HEK293 (cell line): ENCODE data around the gene RPS6KC1.

Source experiments
- CTCF ChIA-PET: fragments of 350-600 bp; formaldehyde crosslinking; extraction: SDS; loops from one replicate; lab custom pipeline; 2021; ENCODE audit warnings: antibody characterized with exemption; lab: Yijun Ruan, JAX
- POLR2A ChIA-PET: fragments of 300-600 bp; formaldehyde crosslinking; extraction: SDS; loops from one replicate; lab custom pipeline; 2020; ENCODE audit warnings: antibody characterized with exemption, inconsistent platforms; lab: Yijun Ruan, JAX
- H3K27ac ChIP-seq: fragments of 200-500 bp; sonication (Bioruptor generic); 2 replicates; pipeline ENCODE4 v1.5.1; 2014; ENCODE audit warnings: low read depth, low read length, control low read depth, inconsistent platforms; ENCODE audit errors: extremely low read depth
- H3K36me3 ChIP-seq, 2 experiments: fragments of 200-500 bp in 1 of 2; sonication (Bioruptor generic) in 1 of 2; 1 replicate in 1 of 2; 2 replicates in 1 of 2; pipeline ENCODE4 v1.5.1; 2014 to 2017; ENCODE audit warnings: inconsistent platforms in 2 of 2, low read length in 2 of 2; ENCODE audit not compliant: control insufficient read depth in 2 of 2, insufficient read depth in 1 of 2
- H3K4me1 ChIP-seq: fragments of 200-500 bp; sonication (Bioruptor generic); 2 replicates; pipeline ENCODE4 v1.5.1; 2014; ENCODE audit warnings: mild to moderate bottlenecking, low read length, inconsistent platforms; ENCODE audit not compliant: control insufficient read depth, insufficient read depth
- H3K4me3 ChIP-seq: 2 replicates; pipeline ENCODE4 v1.5.1; 2011; ENCODE audit warnings: low read depth, mild to moderate bottlenecking, control low read depth, low read length, moderate library complexity
- H3K9me3 ChIP-seq: fragments of 200-500 bp; sonication (Bioruptor generic); 2 replicates; pipeline ENCODE4 v1.5.1; 2014; ENCODE audit warnings: low read depth, low read length, inconsistent platforms; ENCODE audit not compliant: control insufficient read depth, insufficient read depth
- GLI4 ChIP-seq: fragments of 450-650 bp; formaldehyde crosslinking; IDR thresholded peaks from 2 replicates; pipeline ENCODE4 v1.5.1; 2016; ENCODE audit warnings: missing biosample characterization, missing genetic modification characterization
- HOXA7 ChIP-seq: sonication (generic); formaldehyde crosslinking; IDR thresholded peaks from 2 replicates; pipeline ENCODE4 v1.8.1; 2022; ENCODE audit warnings: missing genetic modification reagents, borderline replicate concordance
- MYNN ChIP-seq: fragments of 450-650 bp; formaldehyde crosslinking; IDR thresholded peaks from 2 replicates; pipeline ENCODE4 v1.5.1; 2016; ENCODE audit warnings: missing biosample characterization, missing genetic modification characterization, borderline replicate concordance
- SP2 ChIP-seq: fragments of 450-650 bp; formaldehyde crosslinking; IDR thresholded peaks from 2 replicates; pipeline ENCODE4 v1.5.1; 2016; ENCODE audit warnings: missing biosample characterization, missing genetic modification characterization
- TCF7L2 ChIP-seq: IDR thresholded peaks from 2 replicates; pipeline ENCODE4 v1.6.1; 2011; ENCODE audit warnings: low read depth, mild to moderate bottlenecking, inconsistent platforms, low read length, moderate library complexity, borderline replicate concordance
- ZBTB48 ChIP-seq: fragments of 450-650 bp; formaldehyde crosslinking; IDR thresholded peaks from 2 replicates; pipeline ENCODE4 v1.5.1; 2016; ENCODE audit warnings: missing biosample characterization, missing genetic modification characterization
- ZBTB7A ChIP-seq: fragments of 450-650 bp; formaldehyde crosslinking; IDR thresholded peaks from 2 replicates; pipeline ENCODE4 v1.5.1; 2016; ENCODE audit warnings: low read depth, missing biosample characterization, missing genetic modification characterization
- ZFP3 ChIP-seq: fragments of 450-650 bp; formaldehyde crosslinking; IDR thresholded peaks from 2 replicates; pipeline ENCODE4 v1.5.1; 2016; ENCODE audit warnings: low read depth, missing biosample characterization, missing genetic modification characterization
- ZNF114 ChIP-seq: fragments of 450-650 bp; formaldehyde crosslinking; IDR thresholded peaks from 2 replicates; pipeline ENCODE4 v1.5.0; 2017; ENCODE audit warnings: missing biosample characterization, missing genetic modification characterization
- ZNF157 ChIP-seq: fragments of 450-650 bp; formaldehyde crosslinking; IDR thresholded peaks from 2 replicates; pipeline ENCODE4 v1.5.1; 2016; ENCODE audit warnings: missing biosample characterization, missing genetic modification characterization
- ZNF174 ChIP-seq: fragments of 450-650 bp; formaldehyde crosslinking; IDR thresholded peaks from 2 replicates; pipeline ENCODE4 v1.5.0; 2017; ENCODE audit warnings: missing biosample characterization, mild to moderate bottlenecking, missing genetic modification characterization
- ZNF184 ChIP-seq: fragments of 450-650 bp; IDR thresholded peaks from 2 replicates; pipeline ENCODE4 v1.5.1; 2018; ENCODE audit warnings: missing biosample characterization, mild to moderate bottlenecking, missing genetic modification characterization
- ZNF211 ChIP-seq: fragments of 450-650 bp; formaldehyde crosslinking; IDR thresholded peaks from 2 replicates; pipeline ENCODE4 v1.5.1; 2016; ENCODE audit warnings: low read depth, missing biosample characterization, missing genetic modification characterization
- ZNF223 ChIP-seq: fragments of 450-650 bp; formaldehyde crosslinking; IDR thresholded peaks from 2 replicates; pipeline ENCODE4 v1.5.1; 2016; ENCODE audit warnings: missing biosample characterization, missing genetic modification characterization
- ZNF274 ChIP-seq, 2 experiments: fragments of 200-500 bp in 1 of 2; fragments of 450-650 bp in 1 of 2; sonication (Bioruptor generic) in 1 of 2; formaldehyde crosslinking in 1 of 2; IDR thresholded peaks; 2 replicates each; pipeline versions ENCODE4 v1.5.1 to v1.6.1; 2014 to 2016; ENCODE audit warnings: borderline replicate concordance in 1 of 2, inconsistent platforms in 1 of 2, low read length in 1 of 2, missing biosample characterization in 1 of 2, missing genetic modification characterization in 1 of 2
- ZNF292 ChIP-seq: fragments of 450-650 bp; formaldehyde crosslinking; IDR thresholded peaks from 2 replicates; pipeline ENCODE4 v1.5.1; 2016; ENCODE audit warnings: low read depth, missing biosample characterization, missing genetic modification characterization, borderline replicate concordance
- ZNF302 ChIP-seq: fragments of 450-650 bp; formaldehyde crosslinking; IDR thresholded peaks from 2 replicates; pipeline ENCODE4 v1.5.1; 2016; ENCODE audit warnings: missing biosample characterization, missing genetic modification characterization, low read depth
- ZNF366 ChIP-seq: fragments of 450-650 bp; formaldehyde crosslinking; conservative IDR thresholded peaks from 2 replicates; pipeline ENCODE4 v1.5.1; 2016; ENCODE audit warnings: missing biosample characterization, missing genetic modification characterization
- ZNF548 ChIP-seq: fragments of 450-650 bp; formaldehyde crosslinking; IDR thresholded peaks from 2 replicates; pipeline ENCODE4 v1.5.1; 2016; ENCODE audit warnings: missing biosample characterization, missing genetic modification characterization
- ZNF585B ChIP-seq: fragments of 450-650 bp; formaldehyde crosslinking; IDR thresholded peaks from 2 replicates; pipeline ENCODE4 v1.5.1; 2016; ENCODE audit warnings: missing biosample characterization, missing genetic modification characterization
- ZNF600 ChIP-seq: fragments of 450-650 bp; formaldehyde crosslinking; IDR thresholded peaks from 2 replicates; pipeline ENCODE4 v1.5.1; 2016; ENCODE audit warnings: missing biosample characterization, missing genetic modification characterization
- ZNF623 ChIP-seq: fragments of 450-650 bp; formaldehyde crosslinking; IDR thresholded peaks from 2 replicates; pipeline ENCODE4 v1.5.1; 2016; ENCODE audit warnings: missing biosample characterization, missing genetic modification characterization
- ZNF645 ChIP-seq: fragments of 450-650 bp; formaldehyde crosslinking; IDR thresholded peaks from 2 replicates; pipeline ENCODE4; 2016; ENCODE audit warnings: missing biosample characterization, missing genetic modification characterization
- ZNF701 ChIP-seq: fragments of 450-650 bp; formaldehyde crosslinking; IDR thresholded peaks from 2 replicates; pipeline ENCODE4 v1.5.1; 2016; ENCODE audit warnings: missing biosample characterization, missing genetic modification characterization
- ZSCAN16 ChIP-seq: fragments of 450-650 bp; formaldehyde crosslinking; IDR thresholded peaks from 2 replicates; pipeline ENCODE4 v1.5.1; 2016; ENCODE audit warnings: missing biosample characterization, missing genetic modification characterization
- TF ChIP-seq, protein P1 (sequence below): IDR thresholded peaks from 2 replicates; pipeline ENCODE4 v1.6.1; 2011; ENCODE audit warnings: mild to moderate bottlenecking, low read depth, low read length, borderline replicate concordance
- TF ChIP-seq, protein P2 (sequence below): fragments of 450-650 bp; formaldehyde crosslinking; IDR thresholded peaks from 2 replicates; pipeline ENCODE4 v1.5.1; 2016; ENCODE audit warnings: missing biosample characterization, missing genetic modification characterization
- TF ChIP-seq, protein P3 (sequence below): fragments of 450-650 bp; formaldehyde crosslinking; IDR thresholded peaks from 2 replicates; pipeline ENCODE4 v1.5.1; 2016; ENCODE audit warnings: missing biosample characterization, missing genetic modification characterization, low read depth

Gene RPS6KC1

GRCh38 chr1:213019450-213019849 is 31.6 kb upstream of the RPS6KC1 start:
- CTCF ChIA-PET, result no interaction called here
- H3K36me3 ChIP-seq, result no peaks in the 10 kb centered on the region
- POLR2A ChIA-PET, result no interaction called here
- H3K4me1 ChIP-seq, result no peaks in the 10 kb centered on the region
- H3K27ac ChIP-seq, result no peak overlapping the region
- H3K9me3 ChIP-seq, result no peaks in the 10 kb centered on the region
- H3K4me3 ChIP-seq, result no peak overlapping the region
- TF ChIP-seq ZSCAN16 (tag by site-specific recombination) (no peak), ZNF585B (tag by site-specific recombination) (no peak), ZNF211 (tag by site-specific recombination) (no peak), ZNF600 (tag by site-specific recombination) (no peak), ZNF302 (tag by site-specific recombination) (no peak), ZFP3 (tag by site-specific recombination) (no peak), ZNF174 (no peak), ZNF548 (no peak), MYNN (no peak), ZNF623 (tag by site-specific recombination) (no peak), HOXA7 (CRISPR knock-in tag) (no peak), ZBTB7A (tag by site-specific recombination) (no peak)
- TF ChIP-seq, protein P1, sequence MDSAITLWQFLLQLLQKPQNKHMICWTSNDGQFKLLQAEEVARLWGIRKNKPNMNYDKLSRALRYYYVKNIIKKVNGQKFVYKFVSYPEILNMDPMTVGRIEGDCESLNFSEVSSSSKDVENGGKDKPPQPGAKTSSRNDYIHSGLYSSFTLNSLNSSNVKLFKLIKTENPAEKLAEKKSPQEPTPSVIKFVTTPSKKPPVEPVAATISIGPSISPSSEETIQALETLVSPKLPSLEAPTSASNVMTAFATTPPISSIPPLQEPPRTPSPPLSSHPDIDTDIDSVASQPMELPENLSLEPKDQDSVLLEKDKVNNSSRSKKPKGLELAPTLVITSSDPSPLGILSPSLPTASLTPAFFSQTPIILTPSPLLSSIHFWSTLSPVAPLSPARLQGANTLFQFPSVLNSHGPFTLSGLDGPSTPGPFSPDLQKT, result no peak
- TF ChIP-seq, protein P2, sequence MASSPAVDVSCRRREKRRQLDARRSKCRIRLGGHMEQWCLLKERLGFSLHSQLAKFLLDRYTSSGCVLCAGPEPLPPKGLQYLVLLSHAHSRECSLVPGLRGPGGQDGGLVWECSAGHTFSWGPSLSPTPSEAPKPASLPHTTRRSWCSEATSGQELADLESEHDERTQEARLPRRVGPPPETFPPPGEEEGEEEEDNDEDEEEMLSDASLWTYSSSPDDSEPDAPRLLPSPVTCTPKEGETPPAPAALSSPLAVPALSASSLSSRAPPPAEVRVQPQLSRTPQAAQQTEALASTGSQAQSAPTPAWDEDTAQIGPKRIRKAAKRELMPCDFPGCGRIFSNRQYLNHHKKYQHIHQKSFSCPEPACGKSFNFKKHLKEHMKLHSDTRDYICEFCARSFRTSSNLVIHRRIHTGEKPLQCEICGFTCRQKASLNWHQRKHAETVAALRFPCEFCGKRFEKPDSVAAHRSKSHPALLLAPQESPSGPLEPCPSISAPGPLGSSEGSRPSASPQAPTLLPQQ, result no peak

DNA sequence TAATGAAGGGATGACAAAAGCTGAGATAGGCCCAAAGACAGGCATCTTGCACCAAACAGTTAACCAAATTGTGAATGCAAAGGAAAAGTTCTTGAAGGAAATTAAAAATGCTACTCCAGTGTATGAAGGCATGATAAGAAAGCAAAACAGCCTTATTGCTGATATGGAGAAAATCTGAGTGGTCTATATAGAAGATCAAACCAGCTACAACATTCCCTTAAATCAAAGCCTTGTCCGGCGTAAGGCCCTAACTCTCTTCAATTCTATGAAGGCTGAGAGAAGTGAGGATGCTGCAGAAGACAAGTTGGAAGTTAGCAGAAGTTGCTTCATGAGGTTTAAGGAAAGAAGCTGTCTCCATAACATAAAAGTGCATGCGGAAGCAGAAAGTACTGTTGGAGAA is 31.0 kb upstream of the RPS6KC1 start:
- H3K27ac ChIP-seq, result no peak overlapping the region
- POLR2A ChIA-PET, result no interaction called here
- CTCF ChIA-PET, result no interaction called here
- no peaks in the 10 kb centered on the region for H3K36me3 ChIP-seq
- H3K4me3 ChIP-seq, result no peak overlapping the region
- H3K9me3 ChIP-seq, result no peaks in the 10 kb centered on the region
- H3K4me1 ChIP-seq, result no peaks in the 10 kb centered on the region
- TF ChIP-seq ZNF114 (tag by site-specific recombination) (no peak), ZNF701 (tag by site-specific recombination) (no peak), GLI4 (tag by site-specific recombination) (no peak), ZNF223 (tag by site-specific recombination) (no peak), SP2 (no peak), ZNF366 (no peak), ZNF585B (tag by site-specific recombination) (no peak), TCF7L2 (no peak), ZBTB48 (tag by site-specific recombination) (no peak), ZNF645 (tag by site-specific recombination) (no peak), ZNF274 (IDR thresholded peaks at IDR 0.05; ENCODE audit: low read length) (no peak), ZNF274 (tag by site-specific recombination; IDR thresholded peaks at IDR 0.05; ENCODE audit: borderline replicate concordance) (no peak), ZNF184 (no peak), ZNF157 (no peak), ZNF292 (no peak)
- TF ChIP-seq, protein P3, sequence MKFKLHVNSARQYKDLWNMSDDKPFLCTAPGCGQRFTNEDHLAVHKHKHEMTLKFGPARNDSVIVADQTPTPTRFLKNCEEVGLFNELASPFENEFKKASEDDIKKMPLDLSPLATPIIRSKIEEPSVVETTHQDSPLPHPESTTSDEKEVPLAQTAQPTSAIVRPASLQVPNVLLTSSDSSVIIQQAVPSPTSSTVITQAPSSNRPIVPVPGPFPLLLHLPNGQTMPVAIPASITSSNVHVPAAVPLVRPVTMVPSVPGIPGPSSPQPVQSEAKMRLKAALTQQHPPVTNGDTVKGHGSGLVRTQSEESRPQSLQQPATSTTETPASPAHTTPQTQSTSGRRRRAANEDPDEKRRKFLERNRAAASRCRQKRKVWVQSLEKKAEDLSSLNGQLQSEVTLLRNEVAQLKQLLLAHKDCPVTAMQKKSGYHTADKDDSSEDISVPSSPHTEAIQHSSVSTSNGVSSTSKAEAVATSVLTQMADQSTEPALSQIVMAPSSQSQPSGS (tag by site-specific recombination), result no peak
- TF ChIP-seq, protein P1, result no peak
- TF ChIP-seq, protein P2, result no peak
